GM12873 (cell line): ENCODE data around the gene HIVEP3.

Experiments used
- TF ChIP-seq, protein P1 (sequence below): IDR thresholded peaks from 2 replicates; pipeline ENCODE4 v1.5.1; 2012; ENCODE audit warnings: low read depth, mild to moderate bottlenecking, moderate library complexity, low read length, control low read depth; ENCODE audit not compliant: insufficient read depth; ENCODE audit errors: missing control alignments

HIVEP3 gene

DNA sequence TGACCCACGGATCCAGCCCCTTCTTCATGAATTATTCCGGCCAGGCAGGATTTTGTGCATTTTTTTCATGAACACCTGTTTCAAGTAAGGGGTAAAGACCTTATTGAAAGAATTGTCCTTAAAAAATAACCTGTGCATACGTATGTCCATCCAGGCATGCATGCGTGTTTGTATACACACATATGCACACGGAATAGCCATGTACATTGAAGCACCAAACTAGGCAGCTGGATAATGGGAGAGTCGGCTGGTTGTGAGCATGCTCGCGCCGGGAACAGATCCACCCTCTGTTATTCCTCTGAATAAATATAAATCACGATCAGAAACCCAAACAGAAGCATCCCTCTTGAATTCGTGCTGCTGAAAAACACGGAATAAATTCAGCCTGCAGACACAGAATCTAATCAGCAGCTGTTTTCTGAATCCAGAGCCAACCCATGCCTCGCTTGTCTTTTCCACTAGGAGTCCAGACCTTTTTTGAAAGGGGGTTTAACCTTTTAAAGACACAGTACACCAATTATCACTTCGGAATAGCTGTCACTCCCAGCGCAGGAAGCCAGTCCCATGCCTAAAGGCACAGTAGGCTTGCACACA lies at the start of gene HIVEP3:
Gene HIVEP3, minus strand, starts transcription at position 473 of the 594 bp plus-strand sequence.
- TF ChIP-seq, protein P1, sequence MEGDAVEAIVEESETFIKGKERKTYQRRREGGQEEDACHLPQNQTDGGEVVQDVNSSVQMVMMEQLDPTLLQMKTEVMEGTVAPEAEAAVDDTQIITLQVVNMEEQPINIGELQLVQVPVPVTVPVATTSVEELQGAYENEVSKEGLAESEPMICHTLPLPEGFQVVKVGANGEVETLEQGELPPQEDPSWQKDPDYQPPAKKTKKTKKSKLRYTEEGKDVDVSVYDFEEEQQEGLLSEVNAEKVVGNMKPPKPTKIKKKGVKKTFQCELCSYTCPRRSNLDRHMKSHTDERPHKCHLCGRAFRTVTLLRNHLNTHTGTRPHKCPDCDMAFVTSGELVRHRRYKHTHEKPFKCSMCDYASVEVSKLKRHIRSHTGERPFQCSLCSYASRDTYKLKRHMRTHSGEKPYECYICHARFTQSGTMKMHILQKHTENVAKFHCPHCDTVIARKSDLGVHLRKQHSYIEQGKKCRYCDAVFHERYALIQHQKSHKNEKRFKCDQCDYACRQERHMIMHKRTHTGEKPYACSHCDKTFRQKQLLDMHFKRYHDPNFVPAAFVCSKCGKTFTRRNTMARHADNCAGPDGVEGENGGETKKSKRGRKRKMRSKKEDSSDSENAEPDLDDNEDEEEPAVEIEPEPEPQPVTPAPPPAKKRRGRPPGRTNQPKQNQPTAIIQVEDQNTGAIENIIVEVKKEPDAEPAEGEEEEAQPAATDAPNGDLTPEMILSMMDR = peak; percentile 18

DNA sequence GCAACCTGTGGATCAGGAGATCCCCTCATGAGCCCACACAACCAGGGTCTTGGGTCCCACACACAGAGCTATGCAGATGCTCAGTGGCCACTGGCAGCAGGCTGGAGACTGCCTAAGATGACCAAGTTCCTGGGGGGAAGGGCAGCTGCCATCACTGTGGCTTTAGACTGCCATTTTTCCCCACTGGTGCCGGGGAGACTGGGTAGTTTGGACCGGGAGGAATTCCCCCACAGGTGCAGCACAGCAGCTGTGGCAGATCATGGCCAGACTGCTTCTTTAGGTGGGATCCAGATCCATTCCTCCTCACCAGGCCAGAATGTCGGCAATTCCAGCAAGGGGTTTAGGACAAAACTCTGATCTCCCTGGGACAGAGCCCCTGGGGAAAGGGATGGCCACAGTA lies 45.7 kb upstream of the HIVEP3 start:
- TF ChIP-seq, protein P1 = no peak

DNA sequence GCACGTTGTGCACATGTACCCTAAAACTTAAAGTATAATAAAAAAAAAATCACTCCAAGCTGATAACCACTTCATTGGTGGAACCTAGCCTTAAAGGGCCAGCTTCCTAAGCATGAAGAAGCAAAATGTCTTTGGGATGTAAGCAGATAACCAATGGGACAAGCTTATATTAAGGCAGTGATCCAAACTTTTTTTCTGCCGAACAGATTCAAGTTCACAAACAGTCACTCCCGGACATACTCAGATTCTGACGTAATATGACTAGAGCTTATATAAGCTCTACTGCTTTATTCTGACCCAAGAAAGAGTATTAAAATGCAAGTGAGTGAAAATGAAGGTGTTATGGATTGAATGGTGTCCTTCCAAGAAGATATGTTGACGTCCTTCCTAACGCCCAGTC lies 44.9 kb upstream of the HIVEP3 start:
- TF ChIP-seq, protein P1 = no peak

DNA sequence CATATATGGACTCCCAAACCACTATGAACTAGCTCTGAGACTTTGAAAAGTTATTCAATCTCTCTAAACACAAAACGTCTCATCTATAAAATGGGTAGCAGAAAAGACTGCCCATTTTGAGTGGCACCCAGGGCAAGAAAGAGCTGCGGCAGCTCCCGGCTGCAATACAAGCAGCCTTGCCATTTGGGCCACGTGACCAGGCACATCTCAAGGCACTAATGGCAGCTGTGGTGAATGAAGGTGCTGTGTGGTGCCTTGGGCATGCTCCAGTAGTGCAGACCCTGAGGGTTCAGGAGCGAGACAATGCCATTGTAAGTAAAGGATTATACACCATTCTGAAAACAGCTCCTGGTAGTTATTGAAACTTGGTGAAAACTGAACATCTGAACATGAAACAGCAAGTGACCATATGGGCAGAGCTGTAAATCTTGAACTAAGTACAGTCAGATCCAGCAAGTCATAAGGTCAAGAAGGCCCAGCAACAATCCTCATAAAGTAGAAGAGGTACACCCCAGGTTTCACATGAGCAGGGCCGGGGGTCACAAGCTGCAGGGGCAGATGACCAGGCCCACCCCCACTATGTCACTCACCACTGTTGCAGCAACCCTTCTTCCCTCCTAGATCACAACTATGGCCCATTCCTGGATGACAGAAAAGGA lies 39.4 kb upstream of the HIVEP3 start:
- TF ChIP-seq, protein P1 = no peak

DNA sequence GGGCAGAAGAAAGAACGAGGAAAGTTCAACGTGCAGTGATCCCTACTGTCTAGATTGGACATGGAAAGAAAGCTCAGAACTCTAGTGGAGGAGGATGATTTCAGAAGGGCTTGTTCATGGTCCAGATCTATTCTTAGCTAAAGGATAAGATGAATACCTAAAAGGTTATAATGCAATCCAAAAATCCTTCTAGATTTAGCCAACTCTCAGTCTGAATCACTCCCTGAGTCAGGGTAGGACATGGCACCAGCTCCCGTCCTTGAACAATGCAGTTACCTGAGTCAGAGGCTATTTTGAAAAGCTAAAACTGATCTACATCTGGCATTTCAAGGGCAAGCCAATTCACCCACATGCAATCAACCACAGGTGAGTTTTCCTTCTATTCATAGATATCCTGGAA lies 38.8 kb upstream of the HIVEP3 start:
- TF ChIP-seq, protein P1 = no peak

DNA sequence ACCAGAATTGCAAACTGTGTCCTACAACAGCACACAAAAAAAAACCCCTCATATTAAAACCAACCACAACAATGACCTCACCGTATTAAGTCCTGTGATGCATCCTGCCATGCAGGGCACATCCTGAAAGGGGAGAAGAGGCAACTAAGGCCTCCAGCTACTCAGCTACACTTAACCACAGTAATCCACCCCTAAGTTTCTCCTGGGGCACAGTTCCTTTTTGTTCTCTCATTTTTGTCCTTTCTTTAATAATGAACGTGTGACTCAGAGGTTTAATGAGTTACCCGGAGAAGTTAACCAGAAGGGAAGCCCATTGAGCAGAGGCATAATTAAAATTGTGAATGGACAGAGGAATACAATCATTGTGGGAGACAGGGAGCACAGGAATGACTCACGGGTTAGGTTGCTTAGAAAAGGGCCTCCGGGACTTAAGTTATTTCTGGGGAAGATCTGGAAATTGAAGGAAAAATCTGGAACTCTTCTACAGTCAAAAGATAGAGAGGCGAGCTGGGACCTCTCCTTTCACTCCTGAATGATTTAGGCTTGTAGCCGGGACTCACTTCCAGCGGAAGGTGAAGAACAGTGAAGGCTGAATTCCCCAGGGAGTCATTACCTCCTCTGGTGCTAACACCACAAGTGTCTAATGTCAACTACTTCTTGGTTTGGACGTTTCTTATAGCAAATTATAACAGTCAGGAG lies 36.9 kb upstream of the HIVEP3 start:
- TF ChIP-seq, protein P1 = no peak

DNA sequence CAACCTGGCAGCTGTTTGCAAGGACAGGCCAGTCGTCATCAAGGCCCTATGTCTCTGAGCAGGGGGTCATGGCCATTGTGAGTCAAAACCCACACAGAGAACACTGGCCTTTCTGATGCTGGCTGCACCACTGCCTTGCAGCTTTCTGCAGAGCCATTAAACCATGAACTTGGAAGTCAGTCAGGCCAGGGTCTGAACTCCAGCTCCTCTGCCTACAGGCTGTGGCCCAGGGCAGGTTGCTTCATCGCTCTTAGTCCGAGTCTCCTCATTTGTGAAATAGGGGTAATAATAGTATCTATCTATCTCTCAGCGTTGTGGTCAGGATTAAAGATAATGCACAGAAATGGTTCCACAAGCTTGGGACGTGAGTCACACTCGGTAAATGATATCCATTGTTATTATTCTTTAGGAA lies 35.8 kb upstream of the HIVEP3 start:
- TF ChIP-seq, protein P1 = no peak
